OCI-LY1 (cell line): Measurements from ENCODE around the gene CYB5A.

Experiments used
- H2AFZ ChIP-seq: fragments of 200-600 bp; sonication (generic), shearing (Covaris generic); 2 replicates; pipeline ENCODE4 v1.6.0; 2014; ENCODE audit warnings: antibody characterized with exemption, mild to moderate bottlenecking, low read length
- H3F3A ChIP-seq: fragments of 200-600 bp; sonication (generic), shearing (Covaris generic); 2 replicates; pipeline ENCODE4 v1.6.0; 2014; ENCODE audit warnings: mild to moderate bottlenecking, antibody characterized with exemption, low read length, moderate library complexity; ENCODE audit not compliant: insufficient read depth
- H3K27ac ChIP-seq: fragments of 200-600 bp; sonication (generic); 2 replicates; pipeline ENCODE4 v1.5.1; 2014; ENCODE audit warnings: low read length, mixed run types, mild to moderate bottlenecking, low read depth; ENCODE audit not compliant: poor library complexity, severe bottlenecking
- H3K27me3 ChIP-seq: fragments of 200-600 bp; sonication (generic); 2 replicates; pipeline ENCODE4 v1.6.0; 2014; ENCODE audit warnings: antibody characterized with exemption, mild to moderate bottlenecking, low read length, moderate library complexity; ENCODE audit not compliant: insufficient read depth
- H3K36me3 ChIP-seq: fragments of 200-600 bp; sonication (generic); 2 replicates; pipeline ENCODE4 v1.6.1; 2014; ENCODE audit warnings: mild to moderate bottlenecking, antibody characterized with exemption, low read length, moderate library complexity, mixed read lengths; ENCODE audit not compliant: insufficient read depth
- H3K4me1 ChIP-seq: fragments of 200-600 bp; sonication (generic); 2 replicates; pipeline ENCODE4 v1.5.1; 2014; ENCODE audit warnings: mild to moderate bottlenecking, low read length, moderate library complexity; ENCODE audit not compliant: insufficient read depth, severe bottlenecking
- H3K4me2 ChIP-seq: fragments of 200-600 bp; sonication (generic), shearing (Covaris generic); 2 replicates; pipeline ENCODE4 v1.6.1; 2014; ENCODE audit warnings: low read length
- H3K4me3 ChIP-seq: fragments of 200-600 bp; sonication (generic); 2 replicates; pipeline ENCODE4 v1.5.1; 2014; ENCODE audit warnings: low read length, low read depth, mild to moderate bottlenecking, mixed read lengths; ENCODE audit not compliant: poor library complexity, severe bottlenecking
- H3K79me2 ChIP-seq: fragments of 200-600 bp; shearing (Covaris generic); 2 replicates; pipeline ENCODE4 v1.6.1; 2016; ENCODE audit warnings: mixed run types, low read length, mixed read lengths; ENCODE audit not compliant: insufficient read depth
- H3K9ac ChIP-seq: fragments of 200-600 bp; sonication (generic), shearing (Covaris generic); 2 replicates; pipeline ENCODE4 v1.6.1; 2014; ENCODE audit warnings: mild to moderate bottlenecking, low read length, mixed read lengths
- H3K9me2 ChIP-seq: fragments of 200-600 bp; sonication (generic), shearing (Covaris generic); 2 replicates; pipeline ENCODE4 v1.6.1; 2014; ENCODE audit warnings: low read depth, mild to moderate bottlenecking, low read length, mixed read lengths
- H3K9me3 ChIP-seq: fragments of 200-600 bp; shearing (Covaris generic); 2 replicates; pipeline ENCODE4 v1.6.1; 2014; ENCODE audit warnings: low read length, mixed read lengths
- H4K20me1 ChIP-seq: fragments of 200-600 bp; sonication (generic), shearing (Covaris generic); 2 replicates; pipeline ENCODE4 v1.6.0; 2016; ENCODE audit warnings: mild to moderate bottlenecking, low read length; ENCODE audit not compliant: insufficient read depth
- EZH2 ChIP-seq: fragments of 200-600 bp; sonication (generic), shearing (Covaris generic); IDR thresholded peaks from 2 replicates; pipeline ENCODE4 v1.8.0; 2017; ENCODE audit warnings: borderline replicate concordance, mixed run types, mild to moderate bottlenecking, antibody characterized with exemption, low read length, moderate library complexity, mixed read lengths
- TF ChIP-seq, protein P1 (sequence below): fragments of 200-600 bp; sonication (generic), shearing (Covaris generic); IDR thresholded peaks from 2 replicates; pipeline ENCODE4 v1.5.1; 2017; ENCODE audit warnings: mild to moderate bottlenecking, antibody characterized with exemption, low read length, moderate library complexity, mixed read lengths

The CYB5A gene

DNA sequence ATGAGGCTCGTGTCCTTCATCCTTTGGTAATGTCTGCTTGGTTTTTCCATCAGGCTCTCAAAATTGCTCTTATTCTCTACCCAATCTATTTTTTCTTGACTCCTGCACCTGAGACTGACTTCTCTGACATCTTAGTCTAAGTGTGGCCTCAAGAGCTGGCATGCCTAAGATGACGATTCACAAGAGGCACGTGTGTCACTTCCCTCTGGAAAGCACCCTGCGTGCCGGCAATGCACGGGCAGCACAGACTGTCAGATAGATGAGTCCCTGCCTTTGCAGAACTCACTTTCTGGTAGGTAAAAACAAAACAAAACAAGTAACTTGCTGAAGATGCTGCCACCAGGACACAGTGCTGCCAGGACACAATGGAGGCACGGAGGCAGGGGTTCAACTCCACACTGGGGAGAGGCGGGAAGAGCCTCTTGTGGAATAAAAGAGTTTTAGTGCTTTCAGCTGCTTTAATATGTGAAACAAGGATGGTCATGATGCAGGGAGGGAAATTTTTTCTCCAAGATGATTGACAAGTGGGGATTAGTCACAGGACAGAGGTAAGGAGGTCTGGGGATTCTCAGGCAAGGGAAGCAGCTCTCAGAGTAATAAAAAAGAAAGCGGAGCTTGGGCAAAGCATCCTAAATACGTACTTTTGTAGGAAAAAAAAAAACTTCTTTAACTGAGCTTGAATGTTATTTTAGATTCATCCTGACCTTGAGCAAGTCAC is 27.3 kb downstream of the CYB5A start:
- Histone ChIP-seq H3F3A (no peaks in the 10 kb centered on the region), H3K27ac (peak overlapping the region; percentile 67), H3K36me3 (peaks cover 34% of the 10 kb centered on the region), H3K9me3 (no peaks in the 10 kb centered on the region), H3K27me3 (no peaks in the 10 kb centered on the region), H4K20me1 (no peaks in the 10 kb centered on the region), H3K9me2 (no peaks in the 10 kb centered on the region), H3K9ac (peak overlapping the region; percentile 38; the same call in 1 of the 2 replicates), H2AFZ (no peak overlapping the region), H3K79me2 (no peaks in the 10 kb centered on the region), H3K4me1 (peaks cover 23% of the 10 kb centered on the region), H3K4me3 (no peak overlapping the region), H3K4me2 (peak overlapping the region; percentile 41; the same call in 1 of the 2 replicates)
- TF ChIP-seq, protein P1, sequence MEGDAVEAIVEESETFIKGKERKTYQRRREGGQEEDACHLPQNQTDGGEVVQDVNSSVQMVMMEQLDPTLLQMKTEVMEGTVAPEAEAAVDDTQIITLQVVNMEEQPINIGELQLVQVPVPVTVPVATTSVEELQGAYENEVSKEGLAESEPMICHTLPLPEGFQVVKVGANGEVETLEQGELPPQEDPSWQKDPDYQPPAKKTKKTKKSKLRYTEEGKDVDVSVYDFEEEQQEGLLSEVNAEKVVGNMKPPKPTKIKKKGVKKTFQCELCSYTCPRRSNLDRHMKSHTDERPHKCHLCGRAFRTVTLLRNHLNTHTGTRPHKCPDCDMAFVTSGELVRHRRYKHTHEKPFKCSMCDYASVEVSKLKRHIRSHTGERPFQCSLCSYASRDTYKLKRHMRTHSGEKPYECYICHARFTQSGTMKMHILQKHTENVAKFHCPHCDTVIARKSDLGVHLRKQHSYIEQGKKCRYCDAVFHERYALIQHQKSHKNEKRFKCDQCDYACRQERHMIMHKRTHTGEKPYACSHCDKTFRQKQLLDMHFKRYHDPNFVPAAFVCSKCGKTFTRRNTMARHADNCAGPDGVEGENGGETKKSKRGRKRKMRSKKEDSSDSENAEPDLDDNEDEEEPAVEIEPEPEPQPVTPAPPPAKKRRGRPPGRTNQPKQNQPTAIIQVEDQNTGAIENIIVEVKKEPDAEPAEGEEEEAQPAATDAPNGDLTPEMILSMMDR = no peak
- TF ChIP-seq EZH2 = no peak

GRCh38 chr18:74261053-74261713 is 30.6 kb downstream of the CYB5A start:
- TF ChIP-seq, protein P1 = no peak
- TF ChIP-seq EZH2 = no peak
- Histone ChIP-seq H3K4me2 (no peak overlapping the region), H3K27ac (no peak overlapping the region), H3K27me3 (no peaks in the 10 kb centered on the region), H3K9ac (no peak overlapping the region), H3K79me2 (no peaks in the 10 kb centered on the region), H4K20me1 (no peaks in the 10 kb centered on the region), H3K36me3 (peaks cover 36% of the 10 kb centered on the region), H3F3A (no peaks in the 10 kb centered on the region), H3K9me3 (no peaks in the 10 kb centered on the region), H2AFZ (no peak overlapping the region), H3K9me2 (no peaks in the 10 kb centered on the region), H3K4me1 (peaks cover 28% of the 10 kb centered on the region), H3K4me3 (no peak overlapping the region)

DNA sequence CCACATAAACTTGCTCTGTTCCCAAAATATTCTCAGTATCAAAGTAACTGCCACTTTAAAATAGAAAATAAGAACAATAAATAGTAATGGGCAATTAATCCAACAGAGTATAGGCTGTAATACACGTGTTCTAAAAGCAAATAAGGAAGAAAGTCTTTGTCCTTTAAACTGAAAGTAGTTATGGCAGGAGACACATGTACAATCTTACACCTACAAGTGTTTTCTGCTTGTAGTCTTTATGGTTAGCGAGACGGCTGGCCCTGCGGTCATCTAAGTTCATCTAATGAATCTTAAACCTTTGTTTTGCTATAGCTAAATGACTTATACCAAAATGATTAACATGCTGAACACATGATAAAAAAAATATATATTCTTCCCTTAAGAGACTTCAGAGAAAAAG is 32.4 kb downstream of the CYB5A start:
- no peak overlapping the region for H2AFZ ChIP-seq

More for the DNA sequence above, 32.4 kb downstream of the CYB5A start:
- H3K27ac ChIP-seq = no peak overlapping the region
- H3K9ac ChIP-seq = no peak overlapping the region
- H3K4me1 ChIP-seq = peaks cover 14% of the 10 kb centered on the region
- no peak overlapping the region for H3K4me3 ChIP-seq
- H4K20me1 ChIP-seq = no peaks in the 10 kb centered on the region
- no peaks in the 10 kb centered on the region for H3K79me2 ChIP-seq
- TF ChIP-seq EZH2 = no peak
- TF ChIP-seq, protein P1 = no peak
- no peak overlapping the region for H3K4me2 ChIP-seq
- peaks cover 44% of the 10 kb centered on the region for H3K36me3 ChIP-seq
- H3K9me3 ChIP-seq = no peaks in the 10 kb centered on the region
- no peaks in the 10 kb centered on the region for H3F3A ChIP-seq
- H3K9me2 ChIP-seq = no peaks in the 10 kb centered on the region
- no peaks in the 10 kb centered on the region for H3K27me3 ChIP-seq
